Natural killer cell treated with Interleukin-12 subunit alpha and Interleukin-12 subunit beta and Interleukin-15 and Interleukin-18, amount 100 ng/mL, for 72 hours (primary cell): ENCODE results near the gene KRT222. TPM values are rescaled to one million over a fixed set of nuclear protein-coding genes. Genes with fewer than 3 reads are reported as not detected.

Source experiments
- ATAC-seq, 2 donors: fragments of 150-1000 bp; cut with Tn5 transposase in 1 of 2; sonication (Bioruptor Pico), chemical (Tn5 transposase) in 1 of 2; 2 replicates each; pipeline ENCODE4 v1.10.0; 2021
- DNase-seq: peaks from one replicate; pipeline ENCODE4 v3.0.0; 2022; ENCODE audit warnings: low spot score
- H3K27ac Mint-ChIP-seq, 2 donors: 1 replicate in 1 of 2; 2 replicates in 1 of 2; pipeline ENCODE4 v1.8.0; 2022; ENCODE audit warnings: mixed read lengths in 2 of 2, mild to moderate bottlenecking in 1 of 2, moderate library complexity in 1 of 2
- H3K27me3 Mint-ChIP-seq, 2 donors: 1 replicate in 1 of 2; 2 replicates in 1 of 2; pipeline ENCODE4 v1.8.0; 2022; ENCODE audit warnings: mixed read lengths in 2 of 2
- H3K36me3 Mint-ChIP-seq: one replicate; pipeline ENCODE4 v1.8.0; 2022; ENCODE audit warnings: mixed read lengths
- H3K4me1 Mint-ChIP-seq, 2 donors: 1 replicate in 1 of 2; 2 replicates in 1 of 2; pipeline ENCODE4 v1.8.0; 2022; ENCODE audit warnings: low read depth in 2 of 2, mixed read lengths in 2 of 2, mild to moderate bottlenecking in 1 of 2
- H3K4me3 Mint-ChIP-seq: one replicate; pipeline ENCODE4 v1.8.0; 2022; ENCODE audit warnings: mixed read lengths
- H3K9me3 Mint-ChIP-seq: 2 replicates; pipeline ENCODE4 v1.8.0; 2022; ENCODE audit warnings: mixed read lengths
- total RNA-seq, 2 donors: library from RNA; stranded (reverse); gene quantifications; one replicate each; pipeline ENCODE4 v1.2.3, GENCODE V29; 2022

Gene KRT222
- total RNA-seq, result not detected

DNA sequence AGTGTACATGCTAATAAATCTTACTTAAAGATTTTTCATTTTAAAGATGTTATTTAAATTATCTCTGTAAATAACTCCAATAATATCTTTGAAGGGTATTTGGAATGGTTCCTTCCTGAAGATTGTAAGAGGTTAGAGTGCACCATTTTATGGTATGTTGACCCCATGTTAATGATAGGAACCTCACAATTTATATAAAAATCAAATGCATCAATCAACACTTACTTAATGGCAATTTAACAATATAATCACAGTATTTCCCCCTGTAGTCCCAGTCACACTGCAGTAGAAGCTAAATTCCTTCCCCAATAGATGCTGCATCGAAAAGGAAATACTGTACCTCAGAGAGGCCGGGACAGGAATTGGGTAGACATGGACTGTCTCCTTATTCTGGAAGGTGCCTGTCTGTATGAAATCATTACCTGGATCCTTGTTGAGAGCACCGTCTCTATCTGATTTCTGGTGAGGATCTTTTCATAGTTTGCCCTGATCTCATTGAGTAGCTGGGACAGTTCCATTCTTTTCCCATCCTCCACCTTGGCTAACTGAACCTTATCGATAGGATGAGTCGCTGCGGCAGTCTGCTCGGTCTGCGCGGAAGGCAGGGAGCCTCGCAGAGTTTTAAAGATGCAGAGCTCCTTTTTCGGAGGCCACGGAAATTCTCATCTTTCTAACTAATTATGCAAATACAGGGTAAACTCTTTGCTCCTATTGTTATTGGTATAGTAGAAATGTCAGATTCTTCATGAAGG lies at the start of gene KRT222:
Gene KRT222, minus strand, starts transcription at position 596 of the 752 bp plus-strand sequence. Its CDS starts 78 bp downstream, at position 518.
- ATAC-seq (no peak), DNase-seq (no peak)
- no peaks in the 10 kb centered on the region for H3K4me1 Mint-ChIP-seq
- H3K36me3 Mint-ChIP-seq, result no peaks in the 10 kb centered on the region
- H3K27ac Mint-ChIP-seq, result no peak within 1 kb of the TSS
- H3K9me3 Mint-ChIP-seq, result no peaks in the 10 kb centered on the region
- peaks cover 35 to 46% of the 10 kb centered on the region in 2 donors for H3K27me3 Mint-ChIP-seq
- no peak within 1 kb of the TSS for H3K4me3 Mint-ChIP-seq

DNA sequence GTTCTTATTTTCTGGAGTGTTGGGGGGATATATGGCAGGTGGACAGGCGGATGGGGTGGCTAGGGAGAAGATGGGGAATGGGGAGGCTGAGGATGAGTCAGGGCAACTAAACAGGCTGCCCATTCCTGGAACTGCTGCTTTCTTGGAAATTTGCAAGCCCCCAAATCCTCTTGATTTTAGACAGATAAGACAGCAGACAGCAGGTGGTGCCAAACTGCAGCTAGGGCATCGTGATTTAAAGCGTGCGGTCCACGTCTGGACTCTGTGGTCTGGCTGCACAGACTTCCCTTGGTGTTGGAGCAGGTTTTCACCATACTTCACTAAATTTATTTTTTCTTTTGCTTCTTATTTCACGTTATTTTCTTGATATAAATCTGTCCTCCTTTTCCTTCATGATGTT lies 49.5 kb upstream of the KRT222 start:
- H3K4me3 Mint-ChIP-seq, result no peak overlapping the region
- H3K36me3 Mint-ChIP-seq, result no peaks in the 10 kb centered on the region
- no peak for ATAC-seq
- no peak overlapping the region for H3K27ac Mint-ChIP-seq
- DNase-seq, result no peak
- no peaks in the 10 kb centered on the region for H3K4me1 Mint-ChIP-seq
- H3K27me3 Mint-ChIP-seq, result peaks cover 13 to 24% of the 10 kb centered on the region in 2 donors
- no peaks in the 10 kb centered on the region for H3K9me3 Mint-ChIP-seq

DNA sequence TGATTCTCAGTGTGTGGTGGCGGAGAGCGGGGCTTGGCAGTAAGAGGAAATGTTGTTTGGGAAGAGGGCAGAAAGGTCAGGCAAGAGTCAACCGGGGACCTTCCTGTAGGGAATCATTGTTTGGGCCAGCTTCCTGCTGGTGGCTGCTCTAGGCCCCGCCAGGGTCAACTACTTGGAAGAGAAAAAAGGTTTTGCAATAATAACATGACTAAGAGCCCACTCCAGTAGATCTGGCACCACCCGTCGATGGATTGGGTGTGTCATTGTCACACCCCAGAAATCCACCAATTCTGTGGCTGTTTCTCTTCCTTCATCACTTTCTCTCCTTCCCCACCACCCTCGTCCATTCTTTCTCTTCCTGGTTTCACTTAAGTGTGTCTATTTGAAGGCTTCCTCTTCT lies 42.8 kb upstream of the KRT222 start:
- Mint-ChIP-seq H3K36me3 (no peaks in the 10 kb centered on the region), H3K27me3 (peaks cover 24 to 37% of the 10 kb centered on the region in 2 donors), H3K9me3 (no peaks in the 10 kb centered on the region)

DNA sequence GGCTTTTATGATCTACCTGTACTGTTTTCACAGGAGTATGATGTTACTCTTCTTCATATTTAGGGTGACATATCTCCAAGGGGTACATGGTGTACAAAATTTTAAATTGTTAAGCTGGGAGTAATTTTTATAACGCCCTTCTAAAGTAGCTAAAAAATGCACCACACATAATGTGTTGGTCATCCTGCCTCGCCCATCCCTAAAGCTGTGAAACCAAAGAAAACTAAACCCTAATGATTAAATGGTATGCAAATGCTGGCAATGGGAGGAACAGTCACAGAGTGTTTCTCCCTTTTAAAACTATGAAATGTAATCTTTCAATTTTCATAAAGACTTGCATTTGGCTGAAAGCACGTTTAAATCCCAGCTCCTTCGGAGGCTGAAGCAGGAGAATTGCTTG lies 40.6 kb upstream of the KRT222 start:
- H3K4me1 Mint-ChIP-seq, result no peaks in the 10 kb centered on the region
- peaks cover 30 to 39% of the 10 kb centered on the region in 2 donors for H3K27me3 Mint-ChIP-seq
- no peaks in the 10 kb centered on the region for H3K36me3 Mint-ChIP-seq
- ATAC-seq (no peak), DNase-seq (no peak)
- no peak overlapping the region for H3K27ac Mint-ChIP-seq
- H3K4me3 Mint-ChIP-seq, result no peak overlapping the region
- H3K9me3 Mint-ChIP-seq, result no peaks in the 10 kb centered on the region

More for the DNA sequence above, 42.8 kb upstream of the KRT222 start:
- DNase-seq (no peak), ATAC-seq (no peak)
- Mint-ChIP-seq H3K4me3 (no peak overlapping the region), H3K27ac (no peak overlapping the region), H3K4me1 (no peaks in the 10 kb centered on the region)

DNA sequence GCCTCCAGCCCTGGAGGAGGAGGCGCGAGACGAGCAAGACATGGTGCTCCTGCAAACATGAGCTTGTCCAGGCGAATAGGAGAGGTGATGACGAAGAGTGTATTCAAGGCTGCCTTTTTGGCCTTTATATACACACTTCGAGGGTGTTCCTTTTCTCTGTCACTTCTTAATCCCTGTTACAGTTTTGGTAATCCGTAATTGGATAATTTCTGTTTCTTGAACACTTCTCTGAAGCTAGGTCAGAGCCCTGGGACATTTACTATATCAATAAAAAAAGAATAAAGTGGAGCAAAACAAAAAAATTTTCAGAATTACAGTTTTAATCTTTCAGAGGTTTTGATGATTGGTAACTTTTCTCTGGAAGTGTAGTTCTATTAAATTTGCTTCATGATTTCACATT lies 38.7 kb upstream of the KRT222 start, which contains the start of gene KRT24:
Gene KRT24, minus strand, starts transcription at position 101 of the 400 bp plus-strand sequence. Its CDS starts 59 bp downstream, at position 42.
- Mint-ChIP-seq H3K9me3 (no peaks in the 10 kb centered on the region), H3K4me1 (no peaks in the 10 kb centered on the region), H3K4me3 (no peak within 1 kb of the TSS), H3K36me3 (no peaks in the 10 kb centered on the region), H3K27me3 (peaks cover 39 to 40% of the 10 kb centered on the region in 2 donors), H3K27ac (no peak within 1 kb of the TSS)
- no peak for DNase-seq
- ATAC-seq, result no peak

DNA sequence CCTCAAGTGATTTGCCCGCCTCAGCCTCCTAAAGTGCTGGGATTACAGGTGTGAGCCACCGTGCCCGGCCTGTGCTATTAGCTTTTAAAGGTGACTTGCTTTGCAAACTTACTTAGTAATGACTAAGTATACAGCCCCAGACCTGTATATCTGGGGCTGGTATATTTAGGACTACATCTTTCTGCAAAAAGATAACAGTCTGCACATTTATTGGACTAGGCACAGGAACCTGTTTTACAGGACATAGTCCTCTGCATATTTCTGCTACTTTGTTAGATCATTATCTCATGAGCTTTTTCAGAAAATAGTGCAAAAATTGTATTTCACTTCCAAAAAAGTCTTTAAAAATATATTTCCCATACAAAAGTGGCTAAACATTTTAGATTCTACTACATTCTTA lies 37.3 kb upstream of the KRT222 start:
- no peak for DNase-seq
- Mint-ChIP-seq H3K27me3 (peaks cover 45 to 48% of the 10 kb centered on the region in 2 donors), H3K4me1 (no peaks in the 10 kb centered on the region), H3K9me3 (no peaks in the 10 kb centered on the region), H3K36me3 (no peaks in the 10 kb centered on the region), H3K27ac (no peak overlapping the region), H3K4me3 (no peak overlapping the region)
- ATAC-seq, result no peak

DNA sequence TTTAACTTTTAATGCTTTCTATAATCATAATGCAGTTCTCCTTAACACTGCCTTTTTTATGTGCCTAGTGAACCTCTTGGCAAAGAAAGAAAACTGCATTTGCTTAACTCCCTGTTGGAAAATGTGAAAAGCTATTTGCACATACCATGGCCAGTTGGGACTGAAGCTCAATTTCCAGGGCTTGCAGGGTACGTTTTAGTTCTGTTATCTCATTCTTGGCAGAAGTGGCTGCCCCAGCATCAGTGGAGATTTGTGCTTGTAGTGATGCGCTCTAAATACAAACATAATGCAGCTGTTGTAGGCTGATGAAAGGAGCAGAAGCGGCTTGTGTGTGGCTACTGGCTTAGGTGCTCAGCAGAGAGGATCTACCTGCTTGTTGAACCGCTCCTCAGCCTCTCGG lies 34.9 kb upstream of the KRT222 start:
- Mint-ChIP-seq H3K4me1 (no peaks in the 10 kb centered on the region), H3K4me3 (no peak overlapping the region), H3K27ac (no peak overlapping the region), H3K36me3 (no peaks in the 10 kb centered on the region), H3K27me3 (peaks cover 42 to 44% of the 10 kb centered on the region in 2 donors), H3K9me3 (no peaks in the 10 kb centered on the region)
- ATAC-seq (no peak), DNase-seq (no peak)

DNA sequence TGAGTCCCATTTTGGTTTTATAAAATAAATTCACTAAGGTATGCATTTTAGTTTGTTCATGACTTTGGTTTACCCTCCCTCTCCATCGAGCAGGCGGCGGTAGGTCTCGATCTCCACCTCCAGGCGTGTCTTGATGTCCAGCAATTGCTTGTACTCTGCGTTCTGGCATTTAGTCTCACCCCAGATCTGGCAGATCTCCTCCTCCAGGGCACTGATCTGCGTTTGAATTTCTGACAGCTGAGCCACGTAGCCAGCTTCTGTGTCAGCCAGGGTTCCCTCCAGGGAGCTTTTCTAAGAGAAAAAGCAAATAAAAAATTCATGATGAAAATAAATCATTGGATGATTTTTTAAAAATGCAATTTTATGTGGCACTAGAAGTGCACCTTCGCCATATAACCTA lies 34.4 kb upstream of the KRT222 start:
- ATAC-seq (no peak), DNase-seq (no peak)
- H3K36me3 Mint-ChIP-seq, result no peaks in the 10 kb centered on the region

DNA sequence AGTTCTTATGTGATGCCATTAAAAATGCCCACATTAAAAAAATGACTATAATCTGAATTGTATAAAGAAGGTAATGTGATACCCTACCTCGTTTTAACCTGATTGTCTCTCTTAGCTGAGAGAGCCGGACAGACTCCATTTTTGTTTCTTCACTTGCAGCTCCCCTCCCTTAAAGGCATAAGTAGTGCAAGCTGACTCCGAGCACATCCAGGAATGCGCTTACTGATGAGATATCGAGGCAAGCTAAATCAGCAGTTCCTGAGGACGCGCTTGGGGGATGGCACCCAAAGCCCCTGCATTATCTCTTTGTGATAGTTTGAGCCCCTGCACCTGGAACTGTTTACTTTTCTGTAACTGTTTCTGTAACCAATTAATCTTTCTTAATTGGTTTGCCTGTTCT lies 32.3 kb upstream of the KRT222 start:
- DNase-seq (no peak), ATAC-seq (no peak)
- Mint-ChIP-seq H3K4me3 (no peak overlapping the region), H3K27me3 (peaks cover 39 to 41% of the 10 kb centered on the region in 2 donors), H3K27ac (no peak overlapping the region), H3K36me3 (no peaks in the 10 kb centered on the region), H3K9me3 (no peaks in the 10 kb centered on the region), H3K4me1 (no peaks in the 10 kb centered on the region)

More for the DNA sequence above, 34.4 kb upstream of the KRT222 start:
- H3K27me3 Mint-ChIP-seq, result peaks cover 42% of the 10 kb centered on the region in 2 donors
- H3K4me1 Mint-ChIP-seq, result no peaks in the 10 kb centered on the region
- H3K27ac Mint-ChIP-seq, result no peak overlapping the region
- no peaks in the 10 kb centered on the region for H3K9me3 Mint-ChIP-seq
- no peak overlapping the region for H3K4me3 Mint-ChIP-seq

DNA sequence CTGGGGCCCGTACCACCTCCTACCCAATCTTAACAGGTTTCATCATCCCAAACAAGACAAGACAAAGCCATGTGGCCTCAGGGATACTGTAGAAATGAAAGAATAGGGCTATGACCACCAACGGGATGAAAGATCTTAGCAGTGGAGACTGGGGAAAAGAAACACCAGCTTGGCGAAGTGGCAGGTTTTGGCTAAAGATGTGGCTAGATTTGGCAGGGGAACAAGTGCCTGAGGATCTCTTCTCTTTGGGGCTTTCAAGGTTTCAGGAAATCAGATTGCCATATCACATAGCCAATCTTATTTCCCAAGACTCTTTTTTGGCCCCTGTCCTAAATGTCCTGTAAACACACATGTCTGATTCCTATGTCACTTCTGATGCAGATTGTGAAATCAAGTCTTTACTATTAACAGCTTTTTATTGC lies 31.7 kb upstream of the KRT222 start:
- H3K27me3 Mint-ChIP-seq, result peaks cover 41 to 48% of the 10 kb centered on the region in 2 donors
- H3K36me3 Mint-ChIP-seq, result no peaks in the 10 kb centered on the region
- no peak for DNase-seq
- no peak for ATAC-seq
- H3K4me1 Mint-ChIP-seq, result no peaks in the 10 kb centered on the region
- no peak overlapping the region for H3K4me3 Mint-ChIP-seq
- H3K9me3 Mint-ChIP-seq, result no peaks in the 10 kb centered on the region
- H3K27ac Mint-ChIP-seq, result no peak overlapping the region

DNA sequence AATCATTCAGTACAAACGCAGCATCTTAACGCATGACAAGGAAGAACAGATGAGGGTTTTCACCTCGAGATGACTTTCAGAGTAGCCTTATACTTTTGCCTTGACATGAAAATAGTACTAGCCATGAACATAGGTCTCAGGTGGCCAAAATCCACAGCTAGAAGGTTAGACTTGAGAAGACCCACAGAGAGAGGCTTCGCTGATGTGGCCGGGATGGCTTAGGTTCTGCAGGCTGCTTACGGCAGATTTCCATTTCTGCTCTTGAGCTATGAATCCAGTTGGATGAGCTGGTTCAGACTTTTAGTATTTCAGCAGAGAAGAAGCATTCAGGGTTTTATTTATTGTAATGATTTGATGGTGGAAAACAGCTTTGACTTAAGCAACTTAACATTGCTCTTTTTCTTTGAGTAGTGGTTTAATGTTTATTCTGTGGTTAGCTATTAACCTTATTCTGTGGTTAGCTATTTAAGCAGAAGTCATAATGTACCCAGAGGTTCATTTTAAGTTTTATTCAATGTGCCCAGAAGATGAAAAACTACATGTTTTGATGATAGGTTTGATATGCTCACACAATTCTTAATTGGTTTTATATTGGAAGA lies 31.0 kb upstream of the KRT222 start:
- Mint-ChIP-seq H3K27ac (no peak overlapping the region), H3K4me3 (no peak overlapping the region)

DNA sequence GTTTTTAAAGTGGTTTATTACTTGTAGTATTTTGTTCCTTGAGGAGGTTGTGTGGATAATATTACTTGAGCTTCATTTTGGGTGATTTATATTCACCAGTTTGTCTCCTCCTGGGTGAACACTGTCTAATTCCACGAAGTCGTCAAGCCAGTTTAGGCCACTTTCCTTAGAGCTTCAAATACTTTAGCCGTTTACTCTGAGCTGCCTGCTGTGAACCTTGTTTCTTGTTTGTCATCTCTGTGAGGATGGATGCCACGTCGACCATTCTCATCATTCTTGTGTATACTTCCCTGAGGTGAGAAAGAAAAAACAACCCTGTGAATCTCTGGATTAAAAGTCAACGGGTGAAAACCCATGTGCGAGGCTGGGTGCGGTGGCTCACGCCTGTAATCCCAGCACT lies 29.6 kb upstream of the KRT222 start:
- ATAC-seq, result no peak
- Mint-ChIP-seq H3K36me3 (no peaks in the 10 kb centered on the region), H3K27me3 (peaks cover 41 to 68% of the 10 kb centered on the region in 2 donors), H3K27ac (no peak overlapping the region), H3K4me3 (no peak overlapping the region), H3K4me1 (no peaks in the 10 kb centered on the region), H3K9me3 (no peaks in the 10 kb centered on the region)
- no peak for DNase-seq

More for the DNA sequence above, 31.0 kb upstream of the KRT222 start:
- H3K9me3 Mint-ChIP-seq, result no peaks in the 10 kb centered on the region
- no peaks in the 10 kb centered on the region for H3K36me3 Mint-ChIP-seq
- no peaks in the 10 kb centered on the region for H3K4me1 Mint-ChIP-seq
- peaks cover 40 to 54% of the 10 kb centered on the region in 2 donors for H3K27me3 Mint-ChIP-seq
- ATAC-seq, result no peak
- DNase-seq, result no peak

DNA sequence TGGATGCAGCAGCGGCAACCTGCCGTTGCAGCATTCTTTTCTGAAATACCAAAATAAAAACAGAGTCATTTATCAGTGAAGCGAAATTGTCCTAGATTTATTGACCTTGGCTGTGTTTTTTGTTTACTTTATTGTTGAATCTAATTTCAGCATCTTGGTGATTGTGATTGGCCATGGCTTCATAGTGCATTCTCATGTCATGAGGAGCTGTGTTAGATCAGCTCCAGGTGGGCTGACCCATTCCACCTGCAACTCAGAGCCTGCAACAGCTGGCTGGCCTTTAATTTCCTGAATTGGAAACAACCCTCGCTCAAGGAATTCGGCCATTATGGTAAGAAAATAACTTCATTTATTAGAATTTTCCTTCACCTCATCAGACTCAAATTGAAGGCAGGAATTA lies 22.1 kb upstream of the KRT222 start:
- H3K4me3 Mint-ChIP-seq, result no peak overlapping the region
- no peak overlapping the region for H3K27ac Mint-ChIP-seq
- ATAC-seq (no peak), DNase-seq (no peak)
- H3K27me3 Mint-ChIP-seq, result peaks cover 23 to 25% of the 10 kb centered on the region in 2 donors
- H3K9me3 Mint-ChIP-seq, result no peaks in the 10 kb centered on the region
- no peaks in the 10 kb centered on the region for H3K4me1 Mint-ChIP-seq
- no peaks in the 10 kb centered on the region for H3K36me3 Mint-ChIP-seq

DNA sequence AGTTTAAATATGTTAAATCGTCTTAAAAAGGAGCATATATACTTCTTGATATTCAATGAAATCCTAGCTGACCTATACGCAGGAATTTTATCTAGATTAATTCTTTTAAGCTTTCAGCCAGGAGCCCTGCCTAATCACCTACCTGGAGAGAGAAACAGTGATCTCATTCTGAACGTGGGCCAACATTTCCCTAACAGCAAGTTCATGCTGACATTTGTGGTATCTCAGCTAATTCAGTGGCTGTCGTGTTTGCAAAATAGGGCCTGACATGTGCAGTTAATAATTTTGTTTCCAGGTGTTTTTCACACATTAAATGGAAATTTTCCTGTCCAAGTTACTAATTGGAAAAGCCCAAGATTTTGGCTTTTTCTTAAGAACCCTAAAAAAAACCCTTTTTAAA lies 21.2 kb upstream of the KRT222 start:
- H3K4me1 Mint-ChIP-seq, result no peaks in the 10 kb centered on the region
- H3K4me3 Mint-ChIP-seq, result no peak overlapping the region
- H3K27me3 Mint-ChIP-seq, result peaks cover 22 to 24% of the 10 kb centered on the region in 2 donors
- no peaks in the 10 kb centered on the region for H3K36me3 Mint-ChIP-seq
- DNase-seq (no peak), ATAC-seq (no peak)
- no peaks in the 10 kb centered on the region for H3K9me3 Mint-ChIP-seq
- no peak overlapping the region for H3K27ac Mint-ChIP-seq
